IMR-90 (cell line): Measurements from ENCODE around the gene SLC8A1. TPM values are rescaled to one million over a fixed set of nuclear protein-coding genes. Genes with fewer than 3 reads are reported as not detected.

ENCODE experiments used
- ATAC-seq: fragments of 200-7000 bp; cut with Tn5 transposase; 2 replicates; pipeline ENCODE4 v1.9.1; 2020; ENCODE audit warnings: low read depth, mild to moderate bottlenecking, moderate library complexity
- BruUV-seq: library from RNA; stranded (reverse); fragments of 400-500 nt; replicated peaks from 2 replicates; lab custom pipeline; 2021; lab: Mats Ljungman, UMichigan
- CTCF ChIA-PET: fragments of 300-600 bp; formaldehyde crosslinking; extraction: SDS; loops from one replicate; lab custom pipeline; 2021; ENCODE audit warnings: antibody characterized with exemption; lab: Yijun Ruan, JAX
- POLR2A ChIA-PET: fragments of 300-600 bp; sonication (Branson Sonifier 250); formaldehyde crosslinking; loops from one replicate; lab custom pipeline; 2022; ENCODE audit warnings: antibody characterized with exemption; ENCODE audit not compliant: unreplicated experiment; lab: Charles Lee
- DNase-seq: peaks from one replicate; pipeline ENCODE4 v3.0.0; 2013
- H2AFZ ChIP-seq: replicated peaks from 2 replicates; pipeline ENCODE3; 2013; ENCODE audit warnings: low read length, mild to moderate bottlenecking; ENCODE audit not compliant: poor library complexity
- H2AK5ac ChIP-seq: 2 replicates; pipeline ENCODE4 v1.6.1; 2013; ENCODE audit warnings: low read depth, low read length, inconsistent platforms
- H2AK9ac ChIP-seq: replicated peaks from 2 replicates; pipeline ENCODE3; 2013; ENCODE audit warnings: mild to moderate bottlenecking, low read depth, low read length, moderate library complexity; ENCODE audit not compliant: poor library complexity
- H2BK120ac ChIP-seq: 2 replicates; pipeline ENCODE4 v1.6.1; 2013; ENCODE audit warnings: low read depth, low read length, inconsistent platforms
- H2BK15ac ChIP-seq: 3 replicates; pipeline ENCODE4 v1.6.1; 2013; ENCODE audit warnings: low read depth, low read length, inconsistent platforms
- H2BK20ac ChIP-seq: 2 replicates; pipeline ENCODE4 v1.6.1; 2013; ENCODE audit warnings: low read depth, mild to moderate bottlenecking, inconsistent platforms, low read length, moderate library complexity
- H2BK5ac ChIP-seq: 2 replicates; pipeline ENCODE4 v1.6.1; 2013; ENCODE audit warnings: mild to moderate bottlenecking, low read depth, low read length, inconsistent platforms; ENCODE audit not compliant: poor library complexity, severe bottlenecking
- H3K14ac ChIP-seq: replicated peaks from 2 replicates; pipeline ENCODE4 v1.6.1; 2013; ENCODE audit warnings: low read depth, low read length, inconsistent platforms
- H3K18ac ChIP-seq: 2 replicates; pipeline ENCODE4 v1.6.1; 2013; ENCODE audit warnings: low read depth, low read length, control low read depth
- H3K23ac ChIP-seq: 2 replicates; pipeline ENCODE4 v1.6.1; 2013; ENCODE audit warnings: low read depth, low read length, inconsistent platforms
- H3K27ac ChIP-seq: 2 replicates; pipeline ENCODE4 v1.5.1; 2013; ENCODE audit warnings: mild to moderate bottlenecking, control low read depth, low read length; ENCODE audit not compliant: insufficient read depth
- H3K27me3 ChIP-seq: 2 replicates; pipeline ENCODE4 v1.6.1; 2013; ENCODE audit warnings: low read length; ENCODE audit not compliant: control insufficient read depth, insufficient read depth
- H3K36me3 ChIP-seq: 2 replicates; pipeline ENCODE4 v1.6.1; 2013; ENCODE audit warnings: low read length, mixed read lengths; ENCODE audit not compliant: control insufficient read depth, insufficient read depth
- H3K4ac ChIP-seq: 2 replicates; pipeline ENCODE4 v1.6.1; 2013; ENCODE audit warnings: low read depth, low read length, inconsistent platforms
- H3K4me1 ChIP-seq: 2 replicates; pipeline ENCODE4 v1.6.1; 2013; ENCODE audit warnings: low read length, mixed read lengths; ENCODE audit not compliant: control insufficient read depth, insufficient read depth
- H3K4me2 ChIP-seq: 2 replicates; pipeline ENCODE4 v1.6.1; 2013; ENCODE audit warnings: low read depth, mild to moderate bottlenecking, control low read depth, low read length, moderate library complexity
- H3K4me3 ChIP-seq: 2 replicates; pipeline ENCODE4 v1.5.1; 2013; ENCODE audit warnings: low read depth, mild to moderate bottlenecking, control low read depth, low read length, moderate library complexity; ENCODE audit not compliant: insufficient read depth
- H3K56ac ChIP-seq: 2 replicates; pipeline ENCODE4 v1.6.1; 2013; ENCODE audit warnings: low read length, inconsistent platforms; ENCODE audit not compliant: insufficient read depth; ENCODE audit errors: extremely low read depth
- H3K79me1 ChIP-seq, 2 experiments: 2 replicates each; pipeline ENCODE4 v1.6.1; 2013; ENCODE audit warnings: low read length in 2 of 2, inconsistent platforms in 1 of 2, low read depth in 1 of 2
- H3K9ac ChIP-seq: 2 replicates; pipeline ENCODE4 v1.6.1; 2013; ENCODE audit warnings: low read depth, low read length, control low read depth
- H3K9me1 ChIP-seq: 2 replicates; pipeline ENCODE4 v1.6.1; 2013; ENCODE audit warnings: low read length, inconsistent platforms; ENCODE audit not compliant: insufficient read depth
- H3K9me3 ChIP-seq: 2 replicates; pipeline ENCODE4 v1.6.1; 2013; ENCODE audit warnings: low read length; ENCODE audit not compliant: control insufficient read depth, insufficient read depth
- H4K20me1 ChIP-seq: 2 replicates; pipeline ENCODE4 v1.6.1; 2013; ENCODE audit warnings: low read length, inconsistent platforms; ENCODE audit not compliant: insufficient read depth
- H4K5ac ChIP-seq: 2 replicates; pipeline ENCODE4 v1.6.1; 2013; ENCODE audit warnings: mild to moderate bottlenecking, low read depth, low read length, control low read depth
- H4K8ac ChIP-seq, 2 experiments: 2 replicates each; pipeline ENCODE4 v1.6.1; 2013; ENCODE audit warnings: low read depth in 2 of 2, low read length in 2 of 2, control low read depth in 1 of 2, inconsistent platforms in 1 of 2
- H4K91ac ChIP-seq: 2 replicates; pipeline ENCODE4 v1.6.1; 2013; ENCODE audit warnings: low read depth, low read length, inconsistent platforms; ENCODE audit not compliant: insufficient read depth
- BHLHE40 ChIP-seq: fragments of 150-350 bp; IDR thresholded peaks from 2 replicates; pipeline ENCODE4 v1.6.1; 2016; ENCODE audit warnings: mild to moderate bottlenecking, low read depth, low read length
- CEBPB ChIP-seq: IDR thresholded peaks from 2 replicates; pipeline ENCODE4 v1.6.1; 2012; ENCODE audit warnings: low read depth, low read length, improper control_type of control experiment
- CHD1 ChIP-seq: IDR thresholded peaks from 2 replicates; pipeline ENCODE4 v1.6.1; 2012; ENCODE audit warnings: low read depth, low read length, improper control_type of control experiment
- CTCF ChIP-seq: conservative IDR thresholded peaks from 2 replicates; pipeline ENCODE4 v1.5.1; 2012; ENCODE audit warnings: mild to moderate bottlenecking, low read depth, low read length, improper control_type of control experiment
- ELK1 ChIP-seq: fragments of 150-350 bp; IDR thresholded peaks from 2 replicates; pipeline ENCODE4 v1.6.1; 2016; ENCODE audit warnings: low read depth, mild to moderate bottlenecking, low read length, moderate library complexity, borderline replicate concordance
- FOS ChIP-seq: fragments of 150-350 bp; IDR thresholded peaks from 2 replicates; pipeline ENCODE4 v1.6.1; 2016; ENCODE audit warnings: low read depth, low read length
- MAFK ChIP-seq: IDR thresholded peaks from 2 replicates; pipeline ENCODE4 v1.6.1; 2012; ENCODE audit warnings: low read depth, low read length, improper control_type of control experiment
- MAZ ChIP-seq: IDR thresholded peaks from 2 replicates; pipeline ENCODE4 v1.6.1; 2012; ENCODE audit warnings: low read depth, mild to moderate bottlenecking, low read length, improper control_type of control experiment, moderate library complexity, borderline replicate concordance
- MXI1 ChIP-seq: IDR thresholded peaks from 2 replicates; pipeline ENCODE4 v1.6.1; 2012; ENCODE audit warnings: low read depth, mild to moderate bottlenecking, low read length, moderate library complexity, borderline replicate concordance
- NFE2L2 ChIP-seq: fragments of 150-350 bp; IDR thresholded peaks from 2 replicates; pipeline ENCODE4 v1.6.1; 2016; ENCODE audit warnings: low read depth, mild to moderate bottlenecking, low read length
- POLR2A ChIP-seq: IDR thresholded peaks from 2 replicates; pipeline ENCODE4 v1.6.1; 2012; ENCODE audit warnings: mild to moderate bottlenecking, low read depth, low read length
- RAD21 ChIP-seq: IDR thresholded peaks from 2 replicates; pipeline ENCODE4 v1.6.1; 2012; ENCODE audit warnings: low read length, improper control_type of control experiment
- RCOR1 ChIP-seq: IDR thresholded peaks from 2 replicates; pipeline ENCODE4 v1.6.1; 2012; ENCODE audit warnings: mild to moderate bottlenecking, low read length, improper control_type of control experiment; ENCODE audit not compliant: insufficient replicate concordance
- RFX5 ChIP-seq: IDR thresholded peaks from 2 replicates; pipeline ENCODE4 v1.8.0; 2012; ENCODE audit warnings: low read depth, mild to moderate bottlenecking, low read length, moderate library complexity
- SMC3 ChIP-seq: fragments of 150-350 bp; IDR thresholded peaks from 2 replicates; pipeline ENCODE4 v1.6.1; 2016; ENCODE audit warnings: low read depth, mild to moderate bottlenecking, antibody characterized with exemption, low read length, moderate library complexity
- WGBS, 2 experiments: methylation state at CpG; one replicate each; pipeline versions ENCODE4 v1.1.5 to v1.1.7; 2013; ENCODE audit warnings: missing lambda C conversion rate in 2 of 2; ENCODE audit not compliant: insufficient read length in 1 of 2; ENCODE audit errors: extremely low coverage in 2 of 2; 5-methylcytosine and 5-hydroxymethylcytosine counted together
- dilution Hi-C: fragments of 300-500 bp; cut with HindIII; formaldehyde crosslinking; loops from one replicate; pipeline ENCODE4 v1.14.3; 2018; ENCODE audit warnings: low sequenced_read_pairs; ENCODE audit not compliant: unreplicated experiment
- in situ Hi-C: fragments of 300-500 bp; cut with MboI; formaldehyde crosslinking; loops from 3 replicates; pipeline ENCODE4 v1.14.3; 2019; ENCODE audit warnings: low sequenced_read_pairs, inconsistent platforms, mixed read lengths
- intact Hi-C: fragments of 100-400 bp; cut with micrococcal nuclease; formaldehyde crosslinking; loops from 2 replicates; pipeline ENCODE4 v1.10.0; 2022
- polyA plus RNA-seq, 3 experiments: library from polyadenylated mRNA; depleted of rRNA; stranded (reverse); fragments of >200 nt; gene quantifications; 2 replicates each; pipeline ENCODE4 v1.2.3, GENCODE V29; 2012; ENCODE audit warnings: low replicate concordance in 1 of 3
- total RNA-seq: library from RNA; depleted of rRNA; stranded (reverse); fragments of >200 nt; gene quantifications from 2 replicates; pipeline ENCODE4 v1.2.3, GENCODE V29; 2012
- TF ChIP-seq, protein P1 (sequence below): fragments of 150-350 bp; IDR thresholded peaks from 2 replicates; pipeline ENCODE4 v1.6.1; 2017; ENCODE audit warnings: mild to moderate bottlenecking, antibody characterized with exemption, low read length, low read depth

SLC8A1 gene
- total and polyA plus RNA-seq, 2 of the 4 experiments (the other 2 are of a cell fraction) = 7.7 to 57.0 TPM

- Histone ChIP-seq H3K4me3 (no peak overlapping the region), H3K9me3 (no peaks in the 10 kb centered on the region), H2AK5ac (no peak overlapping the region), H2AFZ (no peak overlapping the region), H3K23ac (no peak overlapping the region), H3K14ac (no peak overlapping the region), H2BK15ac (no peak overlapping the region), H3K4ac (no peak overlapping the region; the same call in 1 of the 2 replicates), H2BK120ac (peak overlapping the region; percentile 70; the same call in 1 of the 2 replicates), H3K79me1 (peaks cover 30 to 61% of the 10 kb centered on the region in 2 experiments), H3K18ac (no peak overlapping the region; the same call in 1 of the 2 replicates), H3K9ac (peak overlapping the region; percentile 28; the same call in 1 of the 2 replicates), H4K91ac (no peak overlapping the region), H3K56ac (no peak overlapping the region), H3K9me1 (peaks cover 9% of the 10 kb centered on the region), H3K4me1 (peaks cover 15% of the 10 kb centered on the region), H4K20me1 (no peaks in the 10 kb centered on the region), H3K27ac (no peak overlapping the region), H3K27me3 (no peaks in the 10 kb centered on the region), H3K4me2 (peak overlapping the region; percentile 86; the same call in 1 of the 2 replicates), H2AK9ac (no peak overlapping the region), H4K8ac (peak overlapping the region in 1 of 2 experiments; percentile 7; a peak in 1 of 4 replicates), H3K36me3 (no peaks in the 10 kb centered on the region), H2BK20ac (no peak overlapping the region), H4K5ac (no peak overlapping the region), H2BK5ac (peak overlapping the region; percentile 97)
- CTCF ChIA-PET = interaction anchor here (0.6 to 1.3 kb wide), 2 partner anchors 39 to 207 kb away, joined by 3 to 4 read pairs; no protein-coding TSS in a partner anchor
- BruUV-seq = no TSS peak
- dilution Hi-C loops = no loop called here
- peak; percentile 43; the same call in 1 of the 2 replicates for ATAC-seq
- DNase-seq = peak; percentile 43
- intact Hi-C loops = loop anchor here (5.0 kb wide), 1 partner anchor 451 kb away; no protein-coding TSS in a partner anchor
- POLR2A ChIA-PET = interaction anchor here (1.0 kb wide), 1 partner anchor 88 kb away, joined by 3 read pairs; no protein-coding TSS in a partner anchor
- in situ Hi-C loops = no loop called here
- TF ChIP-seq MAFK = no peak
- no peak for TF ChIP-seq NFE2L2
- no peak for TF ChIP-seq CHD1
- TF ChIP-seq SMC3 = no peak
- TF ChIP-seq RFX5 = no peak
- no peak for TF ChIP-seq POLR2A
- no peak for TF ChIP-seq BHLHE40
- TF ChIP-seq MAZ = no peak
- TF ChIP-seq, protein P1, sequence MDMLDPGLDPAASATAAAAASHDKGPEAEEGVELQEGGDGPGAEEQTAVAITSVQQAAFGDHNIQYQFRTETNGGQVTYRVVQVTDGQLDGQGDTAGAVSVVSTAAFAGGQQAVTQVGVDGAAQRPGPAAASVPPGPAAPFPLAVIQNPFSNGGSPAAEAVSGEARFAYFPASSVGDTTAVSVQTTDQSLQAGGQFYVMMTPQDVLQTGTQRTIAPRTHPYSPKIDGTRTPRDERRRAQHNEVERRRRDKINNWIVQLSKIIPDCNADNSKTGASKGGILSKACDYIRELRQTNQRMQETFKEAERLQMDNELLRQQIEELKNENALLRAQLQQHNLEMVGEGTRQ = no peak
- no peak for TF ChIP-seq CEBPB
- no peak for TF ChIP-seq MXI1
- no peak for TF ChIP-seq CTCF
- no peak for TF ChIP-seq RAD21
- no peak for TF ChIP-seq ELK1
- TF ChIP-seq FOS = no peak
- TF ChIP-seq RCOR1 = no peak
- no CpG with 5 or more reads among the region's 1 CpG for WGBS, 2 experiments
Observed at GRCh38 chr2:40363231-40363630, 88.7 kb downstream of the SLC8A1 start.
